ENCODE results near the gene TCF25. TPM values are rescaled to one million over a fixed set of nuclear protein-coding genes. Genes with fewer than 3 reads are reported as not detected.

The TCF25 gene
- total RNA-seq, 1 experiment from 2014 or later = 345 TPM

- Histone ChIP-seq H4K20me1 (ENCODE audit: insufficient read depth) (no peaks in the 10 kb centered on the region), H2AFZ (ENCODE audit: low read depth, low read length, poor library complexity, severe bottlenecking) (no peak overlapping the region), H3K27me3 (ENCODE audit: insufficient read depth, low read length) (no peaks in the 10 kb centered on the region), H3K4me1 (ENCODE audit: control insufficient read depth in 1 of 2, insufficient read depth in 2 of 2, low read length in 2 of 2) (peaks cover 12 to 19% of the 10 kb centered on the region in 2 experiments), H3K27ac (ENCODE audit: low read depth, low read length) (no peak overlapping the region), H3K9me2 (ENCODE audit: insufficient read depth) (no peaks in the 10 kb centered on the region), H3K4me2 (ENCODE audit: low read length) (no peak overlapping the region), H3K9ac (ENCODE audit: low read length) (no peak overlapping the region), H3K9me3 (ENCODE audit: control insufficient read depth in 1 of 2, insufficient read depth in 1 of 2, low read depth in 1 of 2, low read length in 2 of 2) (peaks cover 9 to 16% of the 10 kb centered on the region in 2 experiments; a peak in 2 of 4 replicates), H3K4me3 (replicated peaks in 1 of 2; ENCODE audit: low read depth in 1 of 2, low read length in 2 of 2) (no peak overlapping the region), H3K79me2 (ENCODE audit: insufficient read depth, low read length) (peaks cover 3% of the 10 kb centered on the region; the same call in 1 of the 2 replicates), H3K36me3 (ENCODE audit: control insufficient read depth in 1 of 2, insufficient read depth in 2 of 2, low read length in 2 of 2) (peaks cover 0 to 8% of the 10 kb centered on the region in 2 experiments; a peak in 1 of 4 replicates)
- TF ChIP-seq ZFX (IDR thresholded peaks at IDR 0.05) (no peak), MAX (IDR thresholded peaks at IDR 0.05) (no peak), EZH2 (IDR thresholded peaks at IDR 0.05) (no peak), SIN3A (IDR thresholded peaks at IDR 0.05; ENCODE audit: low read depth) (no peak), SRF (IDR thresholded peaks at IDR 0.05; ENCODE audit: low read depth) (no peak), EGR1 (IDR thresholded peaks at IDR 0.05; ENCODE audit: low read depth) (no peak), TCF7L2 (IDR thresholded peaks at IDR 0.05; ENCODE audit: borderline replicate concordance, extremely low read depth, insufficient read depth, insufficient read length) (no peak), POLR2AphosphoS5 (IDR thresholded peaks at IDR 0.05; ENCODE audit: low read depth, low read length) (no peak)
- CTCF ChIA-PET = no interaction called here
- no TSS peak for BruUV-seq (replicated peaks)
- POLR2A ChIA-PET = no interaction called here
- DNase-seq (ENCODE audit: low read depth, low spot score) = no peak
- RAD21 ChIA-PET (ENCODE audit: low non-redundant PET in 1 of 2, low total read pairs in 2 of 2, uncharacterized antibody in 2 of 2, unreplicated experiment in 2 of 2) = no interaction called here
- intact Hi-C loops (cut with micrococcal nuclease) = no loop called here
- ATAC-seq = no peak
Measured at GRCh38 chr16:89867918-89868317, 5.5 kb upstream of the TCF25 start.

- TF ChIP-seq CEBPB (IDR thresholded peaks at IDR 0.05; ENCODE audit: low read depth) (no peak), SRF (IDR thresholded peaks at IDR 0.05; ENCODE audit: low read depth) (no peak), EGR1 (IDR thresholded peaks at IDR 0.05; ENCODE audit: low read depth) (no peak), POLR2A (IDR thresholded peaks at IDR 0.05; ENCODE audit: borderline replicate concordance, extremely low read depth, insufficient read depth, insufficient read length) (no peak), JUND (IDR thresholded peaks at IDR 0.05) (no peak), MAX (IDR thresholded peaks at IDR 0.05) (no peak), ZFX (IDR thresholded peaks at IDR 0.05) (no peak), SP1 (IDR thresholded peaks at IDR 0.05; ENCODE audit: low read depth) (no peak)
- ChIA-PET POLR2A (no interaction called here), CTCF (no interaction called here), RAD21 (ENCODE audit: low non-redundant PET in 1 of 2, low total read pairs in 2 of 2, uncharacterized antibody in 2 of 2, unreplicated experiment in 2 of 2) (no interaction called here)
- H4K20me1 ChIP-seq (ENCODE audit: insufficient read depth) = peaks cover 7% of the 10 kb centered on the region; the same call in 1 of the 2 replicates
- no peak overlapping the region for H3K9ac ChIP-seq (ENCODE audit: low read length)
- BruUV-seq (replicated peaks) = no TSS peak
- H3K9me2 ChIP-seq (ENCODE audit: insufficient read depth) = no peaks in the 10 kb centered on the region
- H3K4me2 ChIP-seq (ENCODE audit: low read length) = no peak overlapping the region
- H3K9me3 ChIP-seq (ENCODE audit: control insufficient read depth in 1 of 2, insufficient read depth in 1 of 2, low read depth in 1 of 2, low read length in 2 of 2) = peaks cover 9 to 16% of the 10 kb centered on the region in 2 experiments; a peak in 2 of 4 replicates
- intact Hi-C loops (cut with micrococcal nuclease) = loop anchor here (5.0 kb wide), 2 partner anchors 52 to 53 kb away; partner anchors contain the start of genes FANCA and TUBB3
- no peak for DNase-seq (ENCODE audit: low read depth, low spot score)
- no peak overlapping the region for H2AFZ ChIP-seq (ENCODE audit: low read depth, low read length, poor library complexity, severe bottlenecking)
- peaks cover 12% of the 10 kb centered on the region for H3K79me2 ChIP-seq (ENCODE audit: insufficient read depth, low read length)
- H3K36me3 ChIP-seq (ENCODE audit: control insufficient read depth in 1 of 2, insufficient read depth in 2 of 2, low read length in 2 of 2) = peaks cover under 1 to 12% of the 10 kb centered on the region in 2 experiments; a peak in 3 of 4 replicates
- no peak overlapping the region for H3K4me3 ChIP-seq (replicated peaks in 1 of 2; ENCODE audit: low read depth in 1 of 2, low read length in 2 of 2)
- no peak overlapping the region for H3K27ac ChIP-seq (ENCODE audit: low read depth, low read length)
- peaks cover 11 to 22% of the 10 kb centered on the region in 2 experiments for H3K4me1 ChIP-seq (ENCODE audit: control insufficient read depth in 1 of 2, insufficient read depth in 2 of 2, low read length in 2 of 2)
- H3K27me3 ChIP-seq (ENCODE audit: insufficient read depth, low read length) = no peaks in the 10 kb centered on the region
- ATAC-seq = no peak
Measured at GRCh38 chr16:89869911-89870310, 3.5 kb upstream of the TCF25 start.

All from HCT116 (cell line).